Activated naive CD4-positive, alpha-beta T cell treated with anti-CD3 and anti-CD28 coated beads, Interleukin-2, amount 10 ng/mL, durations not matched to agents 7 days and 5 days (primary cell): Measurements from ENCODE around the gene ATF2.

Experiments
- CTCF ChIA-PET: fragments of 350-600 bp; sonication (Branson Sonifier 250); formaldehyde crosslinking; loops from one replicate; lab custom pipeline; 2021; ENCODE audit warnings: antibody characterized with exemption; lab: Charles Lee
- DNase-seq: peaks from one replicate; pipeline ENCODE4 v3.0.0-alpha.2; 2020
- H3K27ac Mint-ChIP-seq: one replicate; pipeline ENCODE4 v1.8.0; 2021; ENCODE audit warnings: mild to moderate bottlenecking, moderate library complexity, mixed read lengths
- H3K27me3 Mint-ChIP-seq: one replicate; pipeline ENCODE4 v1.8.0; 2021; ENCODE audit warnings: mild to moderate bottlenecking, mixed read lengths
- H3K36me3 Mint-ChIP-seq: one replicate; pipeline ENCODE4 v1.8.0; 2021; ENCODE audit warnings: mixed read lengths
- H3K4me1 Mint-ChIP-seq: one replicate; pipeline ENCODE4 v1.8.0; 2021; ENCODE audit warnings: mixed read lengths
- H3K4me3 Mint-ChIP-seq: one replicate; pipeline ENCODE4 v1.8.0; 2021; ENCODE audit warnings: mild to moderate bottlenecking, moderate library complexity, mixed read lengths
- H3K9me3 Mint-ChIP-seq: one replicate; pipeline ENCODE4 v1.8.0; 2021; ENCODE audit warnings: mixed read lengths

Gene ATF2

GRCh38 chr2:175176624-175177023 lies 8.6 kb upstream of the ATF2 start:
- H3K36me3 Mint-ChIP-seq: peaks cover 50% of the 10 kb centered on the region
- H3K27me3 Mint-ChIP-seq: no peaks in the 10 kb centered on the region
- no peak overlapping the region for H3K27ac Mint-ChIP-seq
- H3K9me3 Mint-ChIP-seq: peaks cover under 1% of the 10 kb centered on the region
- no peak for DNase-seq
- CTCF ChIA-PET: no interaction called here
- H3K4me1 Mint-ChIP-seq: peaks cover 25% of the 10 kb centered on the region
- H3K4me3 Mint-ChIP-seq: no peak overlapping the region

GRCh38 chr2:175175896-175176295 lies 7.9 kb upstream of the ATF2 start:
- H3K27me3 Mint-ChIP-seq: no peaks in the 10 kb centered on the region
- H3K27ac Mint-ChIP-seq: no peak overlapping the region
- H3K4me1 Mint-ChIP-seq: peaks cover 29% of the 10 kb centered on the region
- DNase-seq: no peak
- peaks cover 48% of the 10 kb centered on the region for H3K36me3 Mint-ChIP-seq
- no peaks in the 10 kb centered on the region for H3K9me3 Mint-ChIP-seq
- CTCF ChIA-PET: no interaction called here
- no peak overlapping the region for H3K4me3 Mint-ChIP-seq

- Mint-ChIP-seq H3K4me1 (peaks cover 31% of the 10 kb centered on the region), H3K9me3 (no peaks in the 10 kb centered on the region), H3K27me3 (no peaks in the 10 kb centered on the region), H3K27ac (peak overlapping the region; percentile 1), H3K36me3 (peaks cover 44% of the 10 kb centered on the region), H3K4me3 (no peak overlapping the region)
- CTCF ChIA-PET: no interaction called here
- no peak for DNase-seq
These were observed 7.3 kb upstream of the ATF2 start for GRCh38 chr2:175175320-175175719.

- H3K27ac Mint-ChIP-seq: no peak overlapping the region
- DNase-seq: no peak
- H3K9me3 Mint-ChIP-seq: no peaks in the 10 kb centered on the region
- H3K4me3 Mint-ChIP-seq: no peak overlapping the region
- H3K36me3 Mint-ChIP-seq: peaks cover 25% of the 10 kb centered on the region
- H3K27me3 Mint-ChIP-seq: no peaks in the 10 kb centered on the region
- peaks cover 46% of the 10 kb centered on the region for H3K4me1 Mint-ChIP-seq
- CTCF ChIA-PET: no interaction called here
These were observed 2.8 kb upstream of the ATF2 start for GRCh38 chr2:175170659-175171304.

DNA sequence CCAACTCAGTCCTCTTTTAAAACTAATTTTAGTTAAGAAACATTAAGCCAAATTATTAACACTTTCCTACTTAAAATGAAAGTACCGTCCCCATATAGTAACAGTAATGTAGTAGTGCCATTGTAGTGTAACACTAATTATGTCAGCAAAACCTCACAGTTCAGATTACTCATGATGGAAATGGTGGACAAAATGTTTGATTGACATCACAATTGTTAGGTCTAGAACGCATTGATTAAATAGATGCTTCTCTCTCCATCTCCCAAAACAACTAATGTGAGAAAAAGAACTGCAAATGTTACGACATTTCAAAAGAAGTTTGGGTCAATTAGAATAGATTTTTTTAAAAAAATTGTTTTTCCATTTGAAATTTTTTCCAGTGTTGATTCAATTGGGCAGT lies 1.2 kb upstream of the ATF2 start:
- CTCF ChIA-PET: no interaction called here
- no peak for DNase-seq
- Mint-ChIP-seq H3K4me3 (peak overlapping the region; percentile 99), H3K4me1 (peaks cover 57% of the 10 kb centered on the region), H3K27ac (peak overlapping the region; percentile 47), H3K27me3 (no peaks in the 10 kb centered on the region), H3K9me3 (no peaks in the 10 kb centered on the region), H3K36me3 (peaks cover 17% of the 10 kb centered on the region)

DNA sequence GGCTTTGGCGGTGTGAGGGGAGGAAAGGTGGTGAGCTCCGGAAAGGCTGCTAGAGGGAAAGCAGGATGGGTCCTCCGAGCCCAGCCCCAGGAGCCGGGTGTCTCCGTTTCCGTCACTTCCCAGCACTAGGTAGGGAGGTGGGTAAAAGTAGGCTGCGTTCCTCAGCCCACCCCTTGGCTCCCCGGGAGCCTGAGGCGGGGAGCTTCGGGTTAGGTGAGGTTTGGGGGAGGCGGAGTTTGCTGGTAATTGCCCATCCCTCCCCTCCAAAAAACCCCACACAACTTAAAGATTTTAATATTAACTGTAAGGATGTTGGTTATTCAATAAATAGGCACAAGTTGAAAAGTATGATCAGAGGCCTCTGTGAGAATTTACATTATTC lies 552 bp upstream of the ATF2 start:
- DNase-seq: no peak
- Mint-ChIP-seq H3K4me1 (peaks cover 60% of the 10 kb centered on the region), H3K4me3 (peak overlapping the region; percentile 99), H3K27me3 (no peaks in the 10 kb centered on the region), H3K27ac (peak overlapping the region; percentile 98), H3K36me3 (peaks cover 18% of the 10 kb centered on the region), H3K9me3 (no peaks in the 10 kb centered on the region)
- CTCF ChIA-PET: no interaction called here

DNA sequence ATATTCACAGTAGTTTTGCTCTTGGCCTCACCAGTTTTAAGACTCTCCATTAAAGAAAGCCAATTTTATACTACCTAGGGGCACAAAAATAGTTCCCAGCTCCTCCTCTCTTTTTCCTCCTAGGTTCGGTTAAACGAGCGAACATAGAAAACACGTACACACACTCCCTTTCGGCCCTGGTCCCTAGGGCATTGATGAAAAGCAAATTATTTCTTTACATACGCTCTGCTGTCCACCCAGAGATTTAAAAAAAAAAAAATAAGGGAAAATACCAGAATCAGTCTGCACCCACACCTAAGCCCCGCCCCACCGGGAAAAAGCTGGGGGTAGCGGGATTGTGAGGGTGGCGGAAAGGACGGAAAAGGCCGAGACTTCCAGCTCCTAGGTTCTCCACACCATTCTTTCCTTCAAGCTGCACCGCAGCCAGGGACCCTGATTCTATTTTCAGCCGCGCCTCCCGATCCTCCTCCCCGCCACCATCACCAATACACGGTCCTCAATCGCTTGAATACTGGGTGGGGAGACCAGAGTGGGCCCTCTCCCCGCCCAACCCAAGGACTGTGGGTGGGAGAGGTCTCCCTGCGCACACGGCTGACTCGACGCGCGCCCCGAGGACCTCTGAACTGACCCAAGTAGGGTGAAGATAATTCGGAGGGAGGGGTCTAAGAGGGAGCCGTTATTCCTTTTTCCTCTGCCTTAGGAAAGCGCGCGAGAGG lies 769 bp downstream of the ATF2 start:
- H3K27me3 Mint-ChIP-seq: no peaks in the 10 kb centered on the region
- DNase-seq: no peak
- no peaks in the 10 kb centered on the region for H3K9me3 Mint-ChIP-seq
- peak overlapping the region; percentile 99 for H3K4me3 Mint-ChIP-seq
- peaks cover 14% of the 10 kb centered on the region for H3K36me3 Mint-ChIP-seq
- H3K4me1 Mint-ChIP-seq: peaks cover 63% of the 10 kb centered on the region
- H3K27ac Mint-ChIP-seq: peak overlapping the region; percentile 98
- CTCF ChIA-PET: interaction anchor here (1.4 kb wide), 1 partner anchor 18 kb away, joined by 3 read pairs; no protein-coding TSS in a partner anchor

- H3K4me1 Mint-ChIP-seq: peaks cover 57% of the 10 kb centered on the region
These were observed 1.7 kb downstream of the ATF2 start for GRCh38 chr2:175166216-175166824.

DNA sequence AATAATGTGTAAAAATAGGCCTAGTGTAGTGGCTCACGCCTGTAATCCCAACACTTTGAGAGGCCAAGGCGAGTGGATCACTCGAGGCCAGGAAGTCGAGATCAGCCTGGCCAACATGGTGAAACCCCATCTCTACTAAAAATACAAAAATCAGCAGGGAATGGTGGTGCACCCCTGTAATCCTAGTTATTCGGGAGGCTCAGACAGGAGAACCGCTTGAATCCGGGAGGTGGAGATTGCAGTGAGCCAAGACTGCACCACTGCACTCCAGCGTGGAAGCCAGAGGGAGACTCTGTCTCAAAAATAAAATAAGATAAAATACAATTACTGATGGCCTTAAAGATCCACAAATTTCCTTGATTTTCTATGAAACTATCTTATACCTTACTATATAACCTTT lies 3.8 kb downstream of the ATF2 start:
- Mint-ChIP-seq H3K27me3 (no peaks in the 10 kb centered on the region), H3K4me3 (no peak overlapping the region), H3K9me3 (no peaks in the 10 kb centered on the region), H3K36me3 (peaks cover 14% of the 10 kb centered on the region), H3K27ac (no peak overlapping the region), H3K4me1 (peaks cover 40% of the 10 kb centered on the region)
- DNase-seq: no peak
- CTCF ChIA-PET: no interaction called here

More at GRCh38 chr2:175166216-175166824, 1.7 kb downstream of the ATF2 start:
- H3K27me3 Mint-ChIP-seq: no peaks in the 10 kb centered on the region
- H3K27ac Mint-ChIP-seq: no peak overlapping the region
- no peak for DNase-seq
- peaks cover 9% of the 10 kb centered on the region for H3K36me3 Mint-ChIP-seq
- no peaks in the 10 kb centered on the region for H3K9me3 Mint-ChIP-seq
- H3K4me3 Mint-ChIP-seq: peak overlapping the region; percentile 99
- CTCF ChIA-PET: interaction anchor here (0.6 to 1.4 kb wide), 3 partner anchors 11 to 811 kb away, joined by 3 read pairs; no protein-coding TSS in a partner anchor

- Mint-ChIP-seq H3K9me3 (no peaks in the 10 kb centered on the region), H3K4me3 (no peak overlapping the region), H3K27ac (no peak overlapping the region), H3K36me3 (peaks cover 15% of the 10 kb centered on the region), H3K27me3 (no peaks in the 10 kb centered on the region), H3K4me1 (peaks cover 18% of the 10 kb centered on the region)
- DNase-seq: no peak
- CTCF ChIA-PET: no interaction called here
These were observed 9.1 kb downstream of the ATF2 start for GRCh38 chr2:175158894-175159293.

- CTCF ChIA-PET: no interaction called here
- H3K36me3 Mint-ChIP-seq: peaks cover 12% of the 10 kb centered on the region
- no peak for DNase-seq
- H3K27me3 Mint-ChIP-seq: no peaks in the 10 kb centered on the region
- H3K4me1 Mint-ChIP-seq: peaks cover 24% of the 10 kb centered on the region
- no peak overlapping the region for H3K27ac Mint-ChIP-seq
- no peak overlapping the region for H3K4me3 Mint-ChIP-seq
- H3K9me3 Mint-ChIP-seq: no peaks in the 10 kb centered on the region
These were observed 11.5 kb downstream of the ATF2 start for GRCh38 chr2:175156534-175156933.

GRCh38 chr2:175154661-175155082 lies 13.3 kb downstream of the ATF2 start:
- Mint-ChIP-seq H3K27ac (no peak overlapping the region), H3K27me3 (no peaks in the 10 kb centered on the region), H3K9me3 (no peaks in the 10 kb centered on the region), H3K36me3 (peaks cover 12% of the 10 kb centered on the region), H3K4me1 (peaks cover 20% of the 10 kb centered on the region), H3K4me3 (no peak overlapping the region)
- DNase-seq: no peak
- CTCF ChIA-PET: no interaction called here

DNA sequence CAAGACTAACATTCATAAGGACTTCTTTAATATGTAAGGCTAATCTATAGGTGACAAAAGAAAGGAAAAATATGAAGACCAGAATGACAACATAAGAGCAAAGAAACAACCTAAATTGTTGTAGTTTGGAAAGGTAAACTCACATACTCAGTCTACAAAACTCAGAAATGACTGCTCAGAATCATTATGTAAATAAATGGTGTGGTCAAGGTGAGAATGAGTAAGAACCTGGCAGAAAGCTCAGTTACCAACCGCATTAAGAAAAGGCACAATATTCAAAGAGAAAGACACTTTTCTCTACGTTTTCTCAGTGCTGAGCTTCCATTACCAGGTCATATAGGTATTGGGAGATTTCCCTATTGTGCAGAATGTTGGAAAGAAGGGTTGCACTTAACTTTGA lies 15.8 kb downstream of the ATF2 start:
- Mint-ChIP-seq H3K4me3 (no peak overlapping the region), H3K27me3 (no peaks in the 10 kb centered on the region), H3K36me3 (peaks cover 18% of the 10 kb centered on the region), H3K27ac (no peak overlapping the region), H3K9me3 (no peaks in the 10 kb centered on the region), H3K4me1 (peaks cover 20% of the 10 kb centered on the region)
- no peak for DNase-seq
- CTCF ChIA-PET: no interaction called here

GRCh38 chr2:175151791-175152190 lies 16.2 kb downstream of the ATF2 start:
- H3K4me1 Mint-ChIP-seq: peaks cover 20% of the 10 kb centered on the region
- no peaks in the 10 kb centered on the region for H3K27me3 Mint-ChIP-seq
- H3K9me3 Mint-ChIP-seq: no peaks in the 10 kb centered on the region
- no peak for DNase-seq
- no peak overlapping the region for H3K27ac Mint-ChIP-seq
- CTCF ChIA-PET: no interaction called here
- H3K36me3 Mint-ChIP-seq: peaks cover 17% of the 10 kb centered on the region
- H3K4me3 Mint-ChIP-seq: no peak overlapping the region

DNA sequence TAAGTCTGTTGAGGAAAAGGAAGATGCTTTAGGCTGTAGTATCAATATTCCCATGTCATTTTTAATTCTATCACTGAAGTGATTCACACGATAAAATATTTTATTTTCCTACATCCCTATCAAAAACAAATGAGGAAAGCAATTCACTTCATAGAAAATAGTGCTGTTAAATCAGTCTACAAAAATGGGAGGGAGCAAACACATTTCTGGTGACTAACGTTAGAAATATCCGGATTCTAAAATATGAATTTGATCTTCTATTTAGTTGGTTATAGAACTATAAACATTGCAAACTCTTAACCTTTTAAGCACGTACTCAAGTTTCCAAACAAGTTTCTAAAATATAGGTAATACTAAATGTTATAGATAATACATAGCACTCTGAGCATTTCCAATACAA lies 20.8 kb downstream of the ATF2 start:
- Mint-ChIP-seq H3K27ac (no peak overlapping the region), H3K4me1 (peaks cover 5% of the 10 kb centered on the region), H3K36me3 (peaks cover 21% of the 10 kb centered on the region), H3K27me3 (no peaks in the 10 kb centered on the region), H3K4me3 (no peak overlapping the region), H3K9me3 (no peaks in the 10 kb centered on the region)
- CTCF ChIA-PET: no interaction called here
- DNase-seq: no peak
